HepG2 (cell line): ENCODE measurements around the gene PCIF1. TPM values are rescaled to one million over a fixed set of nuclear protein-coding genes. Genes with fewer than 3 reads are reported as not detected.

Experiments
- ARNTL ChIP-seq: sonication (generic); formaldehyde crosslinking; IDR thresholded peaks from 2 replicates; pipeline ENCODE4 v1.4.0; 2020; ENCODE audit warnings: mild to moderate bottlenecking, missing genetic modification reagents
- SALL2 ChIP-seq: sonication (generic); formaldehyde crosslinking; IDR thresholded peaks from 2 replicates; pipeline ENCODE4 v1.8.1; 2023; ENCODE audit warnings: mild to moderate bottlenecking, missing genetic modification reagents, inconsistent platforms
- YEATS2 ChIP-seq: sonication (generic); formaldehyde crosslinking; IDR thresholded peaks from 2 replicates; pipeline ENCODE4 v1.4.0; 2020; ENCODE audit warnings: missing genetic modification reagents, borderline replicate concordance
- ZHX1 ChIP-seq: sonication (generic); formaldehyde crosslinking; IDR thresholded peaks from 2 replicates; pipeline ENCODE4 v1.8.1; 2022; ENCODE audit warnings: low read depth, mild to moderate bottlenecking, missing genetic modification reagents
- ZNF407 ChIP-seq: sonication (generic); formaldehyde crosslinking; IDR thresholded peaks from one replicate; pipeline ENCODE4 v1.5.1; 2020; ENCODE audit warnings: mild to moderate bottlenecking, missing genetic modification reagents; ENCODE audit errors: not compliant biosample characterization
- ZNF883 ChIP-seq: sonication (generic); formaldehyde crosslinking; IDR thresholded peaks from 2 replicates; pipeline ENCODE4 v1.5.1; 2020; ENCODE audit warnings: mild to moderate bottlenecking, missing genetic modification reagents; ENCODE audit errors: not compliant biosample characterization
- ZNF891 ChIP-seq: sonication (generic); formaldehyde crosslinking; IDR thresholded peaks from 2 replicates; pipeline ENCODE4 v1.5.0; 2020; ENCODE audit warnings: mild to moderate bottlenecking, missing genetic modification reagents
- ZSCAN21 ChIP-seq: sonication (generic); formaldehyde crosslinking; IDR thresholded peaks from 2 replicates; pipeline ENCODE4 v1.8.0; 2022; ENCODE audit warnings: mild to moderate bottlenecking, missing genetic modification reagents, moderate library complexity, borderline replicate concordance
- polyA plus RNA-seq, 8 experiments: library from polyadenylated mRNA; depleted of rRNA in 3 of 8; stranded (reverse) in 7 of 8; unstranded in 1 of 8; fragments of >200 nt; fragmentation: Illumina TruSeq in 4 of 8; extraction: Trizol in 4 of 8; gene quantifications; 2 replicates each; pipeline versions ENCODE4 v1.2.1 to v1.2.3, GENCODE V29; 2011 to 2016; ENCODE audit warnings: low read depth in 4 of 8, missing spikeins in 1 of 8, mixed read lengths in 1 of 8; ENCODE audit not compliant: insufficient read depth in 1 of 8
- total RNA-seq, 5 experiments: library from RNA; depleted of rRNA; stranded (reverse); fragments of >200 nt; fragmentation: Illumina TruSeq; extraction: Trizol; gene quantifications; 2 replicates each; pipeline ENCODE4 v1.2.3, GENCODE V29; 2016; ENCODE audit warnings: low read depth in 1 of 5
- TF ChIP-seq, protein P1 (sequence below): sonication (generic); formaldehyde crosslinking; IDR thresholded peaks from 2 replicates; pipeline ENCODE4 v1.4.0; 2020; ENCODE audit warnings: missing genetic modification reagents
- TF ChIP-seq, protein P2 (sequence below): sonication (generic); formaldehyde crosslinking; IDR thresholded peaks from 2 replicates; pipeline ENCODE4 v1.5.0; 2020; ENCODE audit warnings: mild to moderate bottlenecking, missing genetic modification reagents, borderline replicate concordance

PCIF1 gene
- total and polyA plus RNA-seq, 2 of the 13 experiments (the other 11 are each of a cell fraction or from before 2014, with no cell fraction given): 20.9 to 24.4 TPM

- TF ChIP-seq, protein P1, sequence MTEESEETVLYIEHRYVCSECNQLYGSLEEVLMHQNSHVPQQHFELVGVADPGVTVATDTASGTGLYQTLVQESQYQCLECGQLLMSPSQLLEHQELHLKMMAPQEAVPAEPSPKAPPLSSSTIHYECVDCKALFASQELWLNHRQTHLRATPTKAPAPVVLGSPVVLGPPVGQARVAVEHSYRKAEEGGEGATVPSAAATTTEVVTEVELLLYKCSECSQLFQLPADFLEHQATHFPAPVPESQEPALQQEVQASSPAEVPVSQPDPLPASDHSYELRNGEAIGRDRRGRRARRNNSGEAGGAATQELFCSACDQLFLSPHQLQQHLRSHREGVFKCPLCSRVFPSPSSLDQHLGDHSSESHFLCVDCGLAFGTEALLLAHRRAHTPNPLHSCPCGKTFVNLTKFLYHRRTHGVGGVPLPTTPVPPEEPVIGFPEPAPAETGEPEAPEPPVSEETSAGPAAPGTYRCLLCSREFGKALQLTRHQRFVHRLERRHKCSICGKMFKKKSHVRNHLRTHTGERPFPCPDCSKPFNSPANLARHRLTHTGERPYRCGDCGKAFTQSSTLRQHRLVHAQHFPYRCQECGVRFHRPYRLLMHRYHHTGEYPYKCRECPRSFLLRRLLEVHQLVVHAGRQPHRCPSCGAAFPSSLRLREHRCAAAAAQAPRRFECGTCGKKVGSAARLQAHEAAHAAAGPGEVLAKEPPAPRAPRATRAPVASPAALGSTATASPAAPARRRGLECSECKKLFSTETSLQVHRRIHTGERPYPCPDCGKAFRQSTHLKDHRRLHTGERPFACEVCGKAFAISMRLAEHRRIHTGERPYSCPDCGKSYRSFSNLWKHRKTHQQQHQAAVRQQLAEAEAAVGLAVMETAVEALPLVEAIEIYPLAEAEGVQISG (CRISPR knock-in tag): no peak
- TF ChIP-seq, protein P2, sequence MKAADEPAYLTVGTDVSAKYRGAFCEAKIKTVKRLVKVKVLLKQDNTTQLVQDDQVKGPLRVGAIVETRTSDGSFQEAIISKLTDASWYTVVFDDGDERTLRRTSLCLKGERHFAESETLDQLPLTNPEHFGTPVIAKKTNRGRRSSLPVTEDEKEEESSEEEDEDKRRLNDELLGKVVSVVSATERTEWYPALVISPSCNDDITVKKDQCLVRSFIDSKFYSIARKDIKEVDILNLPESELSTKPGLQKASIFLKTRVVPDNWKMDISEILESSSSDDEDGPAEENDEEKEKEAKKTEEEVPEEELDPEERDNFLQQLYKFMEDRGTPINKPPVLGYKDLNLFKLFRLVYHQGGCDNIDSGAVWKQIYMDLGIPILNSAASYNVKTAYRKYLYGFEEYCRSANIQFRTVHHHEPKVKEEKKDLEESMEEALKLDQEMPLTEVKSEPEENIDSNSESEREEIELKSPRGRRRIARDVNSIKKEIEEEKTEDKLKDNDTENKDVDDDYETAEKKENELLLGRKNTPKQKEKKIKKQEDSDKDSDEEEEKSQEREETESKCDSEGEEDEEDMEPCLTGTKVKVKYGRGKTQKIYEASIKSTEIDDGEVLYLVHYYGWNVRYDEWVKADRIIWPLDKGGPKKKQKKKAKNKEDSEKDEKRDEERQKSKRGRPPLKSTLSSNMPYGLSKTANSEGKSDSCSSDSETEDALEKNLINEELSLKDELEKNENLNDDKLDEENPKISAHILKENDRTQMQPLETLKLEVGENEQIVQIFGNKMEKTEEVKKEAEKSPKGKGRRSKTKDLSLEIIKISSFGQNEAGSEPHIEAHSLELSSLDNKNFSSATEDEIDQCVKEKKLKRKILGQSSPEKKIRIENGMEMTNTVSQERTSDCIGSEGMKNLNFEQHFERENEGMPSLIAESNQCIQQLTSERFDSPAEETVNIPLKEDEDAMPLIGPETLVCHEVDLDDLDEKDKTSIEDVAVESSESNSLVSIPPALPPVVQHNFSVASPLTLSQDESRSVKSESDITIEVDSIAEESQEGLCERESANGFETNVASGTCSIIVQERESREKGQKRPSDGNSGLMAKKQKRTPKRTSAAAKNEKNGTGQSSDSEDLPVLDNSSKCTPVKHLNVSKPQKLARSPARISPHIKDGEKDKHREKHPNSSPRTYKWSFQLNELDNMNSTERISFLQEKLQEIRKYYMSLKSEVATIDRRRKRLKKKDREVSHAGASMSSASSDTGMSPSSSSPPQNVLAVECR (CRISPR knock-in tag): 0 out of 2 replicates have a peak, but pooled peaks have one; percentile 28
- TF ChIP-seq ZNF891 (CRISPR knock-in tag) (0 out of 2 replicates have a peak, but pooled peaks have one; percentile 34), ZHX1 (peak; percentile 32; the same call in 1 of the 2 replicates), ARNTL (CRISPR knock-in tag) (0 out of 2 replicates have a peak, but pooled peaks have one; percentile 20), ZNF407 (CRISPR knock-in tag) (no peak), SALL2 (CRISPR knock-in tag) (0 out of 2 replicates have a peak, but pooled peaks have one; percentile 5), ZSCAN21 (peak; percentile 57), YEATS2 (CRISPR knock-in tag) (no peak), ZNF883 (CRISPR knock-in tag) (peak; percentile 30)
Measured at GRCh38 chr20:45917790-45918141, 16.7 kb upstream of the PCIF1 start (continued).
